GM12878 (cell line): Measurements from ENCODE around the gene PNLIPRP2. TPM values are rescaled to one million over a fixed set of nuclear protein-coding genes. Genes with fewer than 3 reads are reported as not detected.

Source experiments
- CREM ChIP-seq: IDR thresholded peaks from 2 replicates; pipeline ENCODE4 v1.6.1; 2014; ENCODE audit warnings: antibody characterized with exemption, low read depth
- HDAC6 ChIP-seq: fragments of 200-600 bp; sonication (generic); IDR thresholded peaks from one replicate; pipeline ENCODE4 v1.8.0; 2017; ENCODE audit warnings: antibody characterized with exemption; ENCODE audit not compliant: unreplicated experiment
- POLR2AphosphoS5 ChIP-seq: IDR thresholded peaks from 2 replicates; pipeline ENCODE4 v1.6.1; 2011; ENCODE audit warnings: mild to moderate bottlenecking, low read length, inconsistent platforms
- RB1 ChIP-seq: fragments of 450-650 bp; formaldehyde crosslinking; IDR thresholded peaks from 2 replicates; pipeline ENCODE4 v1.6.1; 2017; ENCODE audit warnings: mild to moderate bottlenecking, borderline replicate concordance
- ZNF622 ChIP-seq: fragments of 450-650 bp; IDR thresholded peaks from 2 replicates; pipeline ENCODE4 v1.6.1; 2017; ENCODE audit warnings: mild to moderate bottlenecking, inconsistent platforms
- polyA plus RNA-seq, 11 experiments: library from polyadenylated mRNA; depleted of rRNA in 4 of 11; unstranded in 6 of 11; stranded (reverse) in 5 of 11; fragments of >200 nt; fragmentation: Nextera tagmentation in 4 of 11; fragmentation: Illumina TruSeq in 1 of 11; extraction: Ambion mirVana in 4 of 11; extraction: Trizol in 1 of 11; gene quantifications; 1 replicate in 1 of 11; 2 replicates in 10 of 11; pipeline versions ENCODE4 v1.2.1 to v1.2.3, GENCODE V29; 2011 to 2016; ENCODE audit warnings: inconsistent platforms in 2 of 11, missing spikeins in 2 of 11, low read depth in 1 of 11
- total RNA-seq, 4 experiments: library from RNA; depleted of rRNA in 3 of 4; stranded (reverse); fragments of >200 nt in 3 of 4; fragmentation: Illumina TruSeq in 1 of 4; extraction: Trizol in 1 of 4; gene quantifications; 2 replicates each; pipeline versions ENCODE4 v1.2.1 to v1.2.3, GENCODE V29; 2013 to 2021
- TF ChIP-seq, protein P1 (sequence below): fragments of 450-650 bp; IDR thresholded peaks from 2 replicates; pipeline ENCODE4 v1.6.1; 2016; ENCODE audit warnings: mild to moderate bottlenecking, moderate library complexity, borderline replicate concordance
- TF ChIP-seq, protein P2 (sequence below): fragments of 450-650 bp; IDR thresholded peaks from 2 replicates; pipeline ENCODE4 v1.6.1; 2017; ENCODE audit warnings: mild to moderate bottlenecking, low read depth, inconsistent platforms; ENCODE audit not compliant: poor library complexity, severe bottlenecking

PNLIPRP2 gene
- total and polyA plus RNA-seq, 10 of the 15 experiments (the other 5 are each of a cell fraction or from before 2014, with no cell fraction given) = 0.33 TPM; not detected in 9

DNA sequence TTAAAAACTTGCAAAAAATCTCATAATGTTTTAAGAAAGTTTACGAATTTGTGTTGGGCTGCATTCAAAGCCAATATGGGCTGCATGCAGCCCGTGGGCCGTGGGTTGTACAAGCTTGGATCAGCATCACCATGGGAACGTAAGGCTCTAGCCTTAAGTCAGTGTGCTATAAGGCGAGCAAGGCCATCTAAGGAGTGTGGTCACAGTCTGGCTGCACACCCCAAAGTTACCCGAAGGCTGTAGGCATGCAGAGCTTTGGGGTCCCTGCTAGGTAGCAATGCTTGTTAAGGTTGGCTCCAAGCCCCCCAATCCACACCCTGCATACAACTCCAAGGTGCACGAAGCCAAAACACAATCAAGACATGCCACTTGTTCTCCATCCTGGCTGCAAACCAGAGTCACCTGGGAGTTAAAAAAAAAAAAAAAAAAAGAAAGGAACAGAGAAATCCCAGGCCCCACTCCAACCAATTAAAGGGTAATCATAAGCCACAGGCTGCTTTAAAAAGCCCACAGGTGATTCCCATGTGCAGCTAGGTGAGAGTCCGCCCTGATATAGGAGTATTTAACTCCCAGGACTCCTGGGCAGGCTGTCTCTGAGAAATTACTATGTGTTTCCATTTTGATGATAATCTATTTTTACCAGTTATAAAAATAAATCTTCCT lies 8.5 kb upstream of the PNLIPRP2 start (continued):
- TF ChIP-seq, protein P1, sequence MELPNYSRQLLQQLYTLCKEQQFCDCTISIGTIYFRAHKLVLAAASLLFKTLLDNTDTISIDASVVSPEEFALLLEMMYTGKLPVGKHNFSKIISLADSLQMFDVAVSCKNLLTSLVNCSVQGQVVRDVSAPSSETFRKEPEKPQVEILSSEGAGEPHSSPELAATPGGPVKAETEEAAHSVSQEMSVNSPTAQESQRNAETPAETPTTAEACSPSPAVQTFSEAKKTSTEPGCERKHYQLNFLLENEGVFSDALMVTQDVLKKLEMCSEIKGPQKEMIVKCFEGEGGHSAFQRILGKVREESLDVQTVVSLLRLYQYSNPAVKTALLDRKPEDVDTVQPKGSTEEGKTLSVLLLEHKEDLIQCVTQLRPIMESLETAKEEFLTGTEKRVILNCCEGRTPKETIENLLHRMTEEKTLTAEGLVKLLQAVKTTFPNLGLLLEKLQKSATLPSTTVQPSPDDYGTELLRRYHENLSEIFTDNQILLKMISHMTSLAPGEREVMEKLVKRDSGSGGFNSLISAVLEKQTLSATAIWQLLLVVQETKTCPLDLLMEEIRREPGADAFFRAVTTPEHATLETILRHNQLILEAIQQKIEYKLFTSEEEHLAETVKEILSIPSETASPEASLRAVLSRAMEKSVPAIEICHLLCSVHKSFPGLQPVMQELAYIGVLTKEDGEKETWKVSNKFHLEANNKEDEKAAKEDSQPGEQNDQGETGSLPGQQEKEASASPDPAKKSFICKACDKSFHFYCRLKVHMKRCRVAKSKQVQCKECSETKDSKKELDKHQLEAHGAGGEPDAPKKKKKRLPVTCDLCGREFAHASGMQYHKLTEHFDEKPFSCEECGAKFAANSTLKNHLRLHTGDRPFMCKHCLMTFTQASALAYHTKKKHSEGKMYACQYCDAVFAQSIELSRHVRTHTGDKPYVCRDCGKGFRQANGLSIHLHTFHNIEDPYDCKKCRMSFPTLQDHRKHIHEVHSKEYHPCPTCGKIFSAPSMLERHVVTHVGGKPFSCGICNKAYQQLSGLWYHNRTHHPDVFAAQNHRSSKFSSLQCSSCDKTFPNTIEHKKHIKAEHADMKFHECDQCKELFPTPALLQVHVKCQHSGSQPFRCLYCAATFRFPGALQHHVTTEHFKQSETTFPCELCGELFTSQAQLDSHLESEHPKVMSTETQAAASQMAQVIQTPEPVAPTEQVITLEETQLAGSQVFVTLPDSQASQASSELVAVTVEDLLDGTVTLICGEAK = no peak
- TF ChIP-seq HDAC6 (no peak), CREM (no peak), POLR2AphosphoS5 (no peak), RB1 (no peak), ZNF622 (no peak)
- TF ChIP-seq, protein P2, sequence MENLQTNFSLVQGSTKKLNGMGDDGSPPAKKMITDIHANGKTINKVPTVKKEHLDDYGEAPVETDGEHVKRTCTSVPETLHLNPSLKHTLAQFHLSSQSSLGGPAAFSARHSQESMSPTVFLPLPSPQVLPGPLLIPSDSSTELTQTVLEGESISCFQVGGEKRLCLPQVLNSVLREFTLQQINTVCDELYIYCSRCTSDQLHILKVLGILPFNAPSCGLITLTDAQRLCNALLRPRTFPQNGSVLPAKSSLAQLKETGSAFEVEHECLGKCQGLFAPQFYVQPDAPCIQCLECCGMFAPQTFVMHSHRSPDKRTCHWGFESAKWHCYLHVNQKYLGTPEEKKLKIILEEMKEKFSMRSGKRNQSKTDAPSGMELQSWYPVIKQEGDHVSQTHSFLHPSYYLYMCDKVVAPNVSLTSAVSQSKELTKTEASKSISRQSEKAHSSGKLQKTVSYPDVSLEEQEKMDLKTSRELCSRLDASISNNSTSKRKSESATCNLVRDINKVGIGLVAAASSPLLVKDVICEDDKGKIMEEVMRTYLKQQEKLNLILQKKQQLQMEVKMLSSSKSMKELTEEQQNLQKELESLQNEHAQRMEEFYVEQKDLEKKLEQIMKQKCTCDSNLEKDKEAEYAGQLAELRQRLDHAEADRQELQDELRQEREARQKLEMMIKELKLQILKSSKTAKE = no peak
